ENCODE data around the gene WDR31.

- TF ChIP-seq GATA2 (IDR thresholded peaks at IDR 0.05; ENCODE audit: low read depth, low read length) (no peak), GATA3 (IDR thresholded peaks at IDR 0.05; ENCODE audit: low read depth, low read length) (no peak)
Observed at GRCh38 chr9:113341712-113342410, 1.8 kb upstream of the WDR31 start.
